Lower lobe of right lung (tissue), 2 donors: ENCODE results near the gene PRODH. TPM values are rescaled to one million over a fixed set of nuclear protein-coding genes. Genes with fewer than 3 reads are reported as not detected.
A peak's percentile ranks its signal among the peaks of the same experiment; 100 is the strongest.

Experiments used
- ATAC-seq, 2 donors: fragments of 200-7000 bp; cut with Tn5 transposase; one replicate each; pipeline ENCODE4 v1.9.1; 2020 to 2022; ENCODE audit warnings: mild to moderate bottlenecking in 2 of 2, moderate library complexity in 2 of 2
- DNase-seq: peaks from one replicate; pipeline ENCODE4 v3.0.0-alpha.2; 2020
- H3K27ac ChIP-seq: fragments of 200-600 bp; one replicate; pipeline ENCODE4 v1.8.0; 2022
- H3K27me3 ChIP-seq: fragments of 200-600 bp; one replicate; pipeline ENCODE4 v1.8.0; 2022; ENCODE audit warnings: low read depth
- H3K36me3 ChIP-seq: fragments of 200-600 bp; one replicate; pipeline ENCODE4 v1.8.0; 2022; ENCODE audit warnings: mild to moderate bottlenecking
- H3K4me1 ChIP-seq: fragments of 200-600 bp; one replicate; pipeline ENCODE4 v1.8.0; 2022
- H3K4me3 ChIP-seq: fragments of 200-600 bp; one replicate; pipeline ENCODE4 v1.8.0; 2022; ENCODE audit warnings: mild to moderate bottlenecking
- H3K9me3 ChIP-seq: fragments of 200-600 bp; one replicate; pipeline ENCODE4 v1.8.0; 2022
- intact Hi-C: fragments of 100-400 bp; cut with DNase I; formaldehyde crosslinking; loops from one replicate; pipeline ENCODE4 v1.11.0; 2022
- long read RNA-seq: library from polyadenylated mRNA; unstranded; transcript quantifications from one replicate; pipeline ENCODE4 v2.0.0, GENCODE V29; 2021
- total RNA-seq: library from RNA; stranded (reverse); fragmentation: NEBNext Ultra II Directional; extraction: Animal tissue kit (Norgen Biotek cat#: 25700); gene quantifications from one replicate; pipeline ENCODE4 v1.2.1, GENCODE V29; 2021
- TF ChIP-seq, protein P1 (sequence below): fragments of 200-600 bp; IDR thresholded peaks from one replicate; pipeline ENCODE4 v1.8.0; 2022; ENCODE audit warnings: antibody characterized with exemption, mild to moderate bottlenecking
- donor health status: DM: no; HTN: yes; CAD: no; lungs with severe emphysema.

The PRODH gene, protein sequence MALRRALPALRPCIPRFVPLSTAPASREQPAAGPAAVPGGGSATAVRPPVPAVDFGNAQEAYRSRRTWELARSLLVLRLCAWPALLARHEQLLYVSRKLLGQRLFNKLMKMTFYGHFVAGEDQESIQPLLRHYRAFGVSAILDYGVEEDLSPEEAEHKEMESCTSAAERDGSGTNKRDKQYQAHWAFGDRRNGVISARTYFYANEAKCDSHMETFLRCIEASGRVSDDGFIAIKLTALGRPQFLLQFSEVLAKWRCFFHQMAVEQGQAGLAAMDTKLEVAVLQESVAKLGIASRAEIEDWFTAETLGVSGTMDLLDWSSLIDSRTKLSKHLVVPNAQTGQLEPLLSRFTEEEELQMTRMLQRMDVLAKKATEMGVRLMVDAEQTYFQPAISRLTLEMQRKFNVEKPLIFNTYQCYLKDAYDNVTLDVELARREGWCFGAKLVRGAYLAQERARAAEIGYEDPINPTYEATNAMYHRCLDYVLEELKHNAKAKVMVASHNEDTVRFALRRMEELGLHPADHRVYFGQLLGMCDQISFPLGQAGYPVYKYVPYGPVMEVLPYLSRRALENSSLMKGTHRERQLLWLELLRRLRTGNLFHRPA
- total RNA-seq: 33.9 TPM
- long read RNA-seq, partial matches to known transcripts: 0 of 1 reads
- long read RNA-seq, other reads (novel, unspliced or antisense): 1 of 1 reads

DNA sequence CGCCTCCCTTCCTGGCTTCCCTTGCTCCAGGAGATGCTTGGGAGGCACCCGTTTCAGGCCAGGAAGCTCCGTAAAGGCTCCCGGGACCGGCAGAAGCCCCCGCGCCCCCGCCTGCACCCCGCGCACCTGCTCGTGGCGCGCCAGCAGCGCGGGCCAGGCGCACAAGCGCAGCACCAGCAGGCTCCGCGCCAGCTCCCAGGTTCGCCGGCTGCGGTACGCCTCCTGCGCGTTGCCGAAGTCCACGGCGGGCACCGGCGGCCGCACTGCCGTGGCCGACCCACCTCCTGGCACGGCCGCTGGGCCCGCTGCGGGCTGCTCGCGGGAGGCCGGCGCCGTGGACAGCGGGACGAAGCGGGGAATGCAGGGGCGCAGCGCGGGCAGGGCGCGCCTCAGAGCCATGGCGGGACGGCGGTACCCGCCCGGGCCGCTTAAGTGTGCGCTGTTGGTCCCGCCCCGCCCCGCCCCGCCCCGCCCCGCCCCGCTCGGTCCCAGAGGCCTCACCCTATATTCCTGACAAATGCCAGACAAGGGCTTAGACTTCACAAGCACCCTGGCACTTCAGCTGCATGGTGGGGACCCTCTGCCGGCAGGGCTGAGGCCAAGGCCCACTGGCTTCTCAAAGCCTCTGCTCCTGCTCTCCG, at the start of gene PRODH:
Gene PRODH (minus strand): TSS at position 405 of the 641 bp plus-strand sequence. CDS start 6 bp downstream, at position 399.
- no peaks in the 10 kb centered on the region for H3K27me3 ChIP-seq
- no peaks in the 10 kb centered on the region for H3K9me3 ChIP-seq
- DNase-seq: no peak
- intact Hi-C loops: no loop called here
- H3K36me3 ChIP-seq: no peaks in the 10 kb centered on the region
- no peak within 1 kb of the TSS for H3K27ac ChIP-seq
- TF ChIP-seq, protein P1, sequence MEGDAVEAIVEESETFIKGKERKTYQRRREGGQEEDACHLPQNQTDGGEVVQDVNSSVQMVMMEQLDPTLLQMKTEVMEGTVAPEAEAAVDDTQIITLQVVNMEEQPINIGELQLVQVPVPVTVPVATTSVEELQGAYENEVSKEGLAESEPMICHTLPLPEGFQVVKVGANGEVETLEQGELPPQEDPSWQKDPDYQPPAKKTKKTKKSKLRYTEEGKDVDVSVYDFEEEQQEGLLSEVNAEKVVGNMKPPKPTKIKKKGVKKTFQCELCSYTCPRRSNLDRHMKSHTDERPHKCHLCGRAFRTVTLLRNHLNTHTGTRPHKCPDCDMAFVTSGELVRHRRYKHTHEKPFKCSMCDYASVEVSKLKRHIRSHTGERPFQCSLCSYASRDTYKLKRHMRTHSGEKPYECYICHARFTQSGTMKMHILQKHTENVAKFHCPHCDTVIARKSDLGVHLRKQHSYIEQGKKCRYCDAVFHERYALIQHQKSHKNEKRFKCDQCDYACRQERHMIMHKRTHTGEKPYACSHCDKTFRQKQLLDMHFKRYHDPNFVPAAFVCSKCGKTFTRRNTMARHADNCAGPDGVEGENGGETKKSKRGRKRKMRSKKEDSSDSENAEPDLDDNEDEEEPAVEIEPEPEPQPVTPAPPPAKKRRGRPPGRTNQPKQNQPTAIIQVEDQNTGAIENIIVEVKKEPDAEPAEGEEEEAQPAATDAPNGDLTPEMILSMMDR: no peak
- H3K4me1 ChIP-seq: no peaks in the 10 kb centered on the region
- peak; percentile 79 to 84 for ATAC-seq
- no peak within 1 kb of the TSS for H3K4me3 ChIP-seq

DNA sequence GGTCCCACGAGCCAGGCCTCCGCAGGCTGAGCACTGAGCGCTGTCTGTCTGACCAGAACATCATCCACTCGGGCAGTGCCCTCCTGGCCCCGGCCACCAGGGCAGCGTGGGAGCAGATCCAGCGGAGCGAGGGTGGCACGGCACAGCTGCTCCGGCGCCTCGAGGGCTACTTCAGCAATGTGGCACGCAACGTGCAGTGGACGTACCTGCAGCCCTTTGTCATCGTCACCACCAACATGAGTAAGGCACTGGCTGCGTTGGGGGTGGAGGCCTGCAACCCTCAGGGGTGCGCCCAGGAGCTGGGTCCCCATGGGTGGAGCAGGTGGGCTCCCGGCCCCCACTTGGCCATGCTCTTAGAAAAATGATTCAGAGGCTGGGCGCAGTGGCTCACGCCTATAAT, 49.7 kb upstream of the PRODH start:
- TF ChIP-seq, protein P1: no peak
- no peak for DNase-seq

DNA sequence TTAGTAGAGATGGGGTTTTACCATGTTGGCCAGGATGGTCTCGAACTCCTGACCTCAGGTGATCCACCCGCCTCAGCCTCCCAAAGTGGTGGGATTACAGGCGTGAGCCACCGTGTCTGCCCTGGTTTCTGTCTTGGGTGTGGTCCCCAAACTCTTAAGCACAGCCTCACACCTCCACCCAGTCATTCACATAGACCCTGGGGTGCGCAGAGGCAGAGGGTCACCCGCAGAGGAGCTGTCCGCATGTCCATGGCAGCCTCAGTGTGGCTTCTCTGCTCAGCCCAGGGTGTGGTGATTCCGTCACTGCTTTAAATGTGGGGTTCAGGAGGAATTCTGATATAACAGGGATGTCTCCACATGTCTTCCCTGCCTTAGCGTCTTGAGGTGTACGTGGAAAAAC, 48.5 kb upstream of the PRODH start:
- peaks cover 6% of the 10 kb centered on the region for H3K9me3 ChIP-seq
- intact Hi-C loops: no loop called here
- H3K27ac ChIP-seq: no peak overlapping the region
- no peaks in the 10 kb centered on the region for H3K4me1 ChIP-seq
- ATAC-seq (no peak), DNase-seq (peak; percentile 28)
- no peaks in the 10 kb centered on the region for H3K36me3 ChIP-seq
- H3K27me3 ChIP-seq: no peaks in the 10 kb centered on the region
- TF ChIP-seq, protein P1: no peak
- H3K4me3 ChIP-seq: no peak overlapping the region

More for the DNA sequence above, 49.7 kb upstream of the PRODH start:
- H3K9me3 ChIP-seq: peaks cover 3% of the 10 kb centered on the region
- ATAC-seq: peak in 1 of 2 donors; percentile 29
- intact Hi-C loops: no loop called here
- H3K4me1 ChIP-seq: no peaks in the 10 kb centered on the region
- H3K27me3 ChIP-seq: peaks cover 2% of the 10 kb centered on the region
- no peak overlapping the region for H3K27ac ChIP-seq
- no peaks in the 10 kb centered on the region for H3K36me3 ChIP-seq
- H3K4me3 ChIP-seq: no peak overlapping the region

DNA sequence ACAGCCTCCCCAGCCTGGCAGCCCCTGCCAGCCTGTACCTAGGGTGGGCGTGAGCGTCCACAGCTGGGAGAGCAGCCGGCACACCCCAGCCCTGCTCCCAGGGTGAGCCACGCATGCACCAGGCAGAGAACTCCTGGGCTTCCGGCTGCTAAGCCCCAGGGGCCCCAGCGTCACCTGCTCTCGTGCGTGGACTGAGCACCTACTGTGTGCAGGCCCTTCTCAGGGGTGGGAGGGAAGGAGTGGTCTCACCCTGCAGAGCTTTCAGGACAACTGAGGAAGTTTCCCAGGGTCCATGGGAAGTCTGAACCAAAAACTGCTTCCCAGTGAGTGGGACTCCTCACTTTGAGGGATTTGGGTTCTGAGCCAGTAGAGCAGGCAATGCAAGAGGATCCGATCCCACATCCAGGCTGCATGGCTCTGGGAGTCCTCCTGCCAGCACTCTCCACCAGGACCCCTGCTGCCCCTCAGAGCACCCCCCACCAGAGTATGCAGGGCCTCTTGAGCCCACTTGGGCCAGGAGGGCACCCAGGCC, 47.1 kb upstream of the PRODH start:
- ATAC-seq: peak in 1 of 2 donors; percentile 29
- Histone ChIP-seq H3K27me3 (no peaks in the 10 kb centered on the region), H3K27ac (no peak overlapping the region), H3K9me3 (peaks cover 6% of the 10 kb centered on the region), H3K4me3 (no peak overlapping the region), H3K36me3 (no peaks in the 10 kb centered on the region), H3K4me1 (no peaks in the 10 kb centered on the region)
- intact Hi-C loops: no loop called here
- TF ChIP-seq, protein P1: no peak
- DNase-seq: peak; percentile 39

DNA sequence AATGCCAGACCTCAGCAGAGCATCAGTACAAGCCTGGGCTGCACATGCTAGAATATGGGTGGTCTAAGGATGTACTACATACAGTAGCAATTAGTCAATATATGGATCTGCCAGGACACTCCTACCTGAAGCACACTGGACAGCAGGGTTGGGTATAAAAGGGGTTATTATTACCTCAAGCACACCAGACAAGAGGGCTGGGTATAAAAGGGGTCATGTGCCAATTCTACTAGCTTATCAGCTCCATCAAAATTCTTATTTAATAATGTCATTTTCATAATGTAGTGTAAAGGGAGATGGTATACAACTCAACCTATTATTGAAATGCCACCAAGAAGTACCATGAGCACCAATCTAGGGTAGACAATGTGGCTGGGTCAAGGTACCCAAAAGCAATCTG, 44.7 kb upstream of the PRODH start:
- no peaks in the 10 kb centered on the region for H3K36me3 ChIP-seq
- TF ChIP-seq, protein P1: no peak
- H3K4me3 ChIP-seq: no peak overlapping the region
- no peaks in the 10 kb centered on the region for H3K4me1 ChIP-seq
- no peak for ATAC-seq
- DNase-seq: no peak
- peaks cover 6% of the 10 kb centered on the region for H3K9me3 ChIP-seq
- intact Hi-C loops: no loop called here
- no peaks in the 10 kb centered on the region for H3K27me3 ChIP-seq
- no peak overlapping the region for H3K27ac ChIP-seq
